B cell (primary cell): Measurements from ENCODE around the gene PPP1R26. TPM values are rescaled to one million over a fixed set of nuclear protein-coding genes. Genes with fewer than 3 reads are reported as not detected.

ENCODE experiments used
- ATAC-seq: fragments of 200-7000 bp; cut with Tn5 transposase; one replicate; pipeline ENCODE4 v1.10.0; 2021; ENCODE audit warnings: low read depth, mild to moderate bottlenecking, moderate number of reproducible peaks, moderate library complexity
- CTCF ChIA-PET: fragments of 350-600 bp; sonication (Branson Sonifier 250); formaldehyde crosslinking; loops from one replicate; lab custom pipeline; 2021; ENCODE audit warnings: antibody characterized with exemption, inconsistent platforms; lab: Charles Lee
- POLR2A ChIA-PET: fragments of 350-600 bp; sonication (Branson Sonifier 250); formaldehyde crosslinking; loops from one replicate; lab custom pipeline; 2021; ENCODE audit warnings: antibody characterized with exemption; lab: Charles Lee
- DNase-seq: peaks from one replicate; pipeline ENCODE4 v3.0.0; 2013
- H2AFZ ChIP-seq: 2 replicates; pipeline ENCODE4 v1.6.1; 2012; ENCODE audit warnings: mild to moderate bottlenecking, low read depth, low read length; ENCODE audit not compliant: insufficient read depth, poor library complexity, severe bottlenecking
- H3K27ac ChIP-seq, 2 donors: 1 replicate in 1 of 2; 2 replicates in 1 of 2; pipeline ENCODE4 v1.5.1; 2012 to 2013; ENCODE audit warnings: low read length in 2 of 2, mild to moderate bottlenecking in 2 of 2, moderate library complexity in 1 of 2
- H3K27me3 ChIP-seq, 4 experiments: fragments of 200-600 bp in 1 of 4; sonication (generic) in 1 of 4; replicated peaks in 1 of 4; 1 replicate in 2 of 4; 2 replicates in 2 of 4; pipeline versions ENCODE4 v1.6.1 to v1.7.0; 2013 to 2016; ENCODE audit warnings: low read length in 3 of 4, mild to moderate bottlenecking in 2 of 4, mixed read lengths in 1 of 4, moderate library complexity in 1 of 4; ENCODE audit not compliant: insufficient read depth in 4 of 4, control insufficient read depth in 3 of 4; ENCODE audit errors: control extremely low read depth in 1 of 4
- H3K36me3 ChIP-seq, 2 experiments: replicated peaks in 1 of 2; 1 replicate in 1 of 2; 2 replicates in 1 of 2; pipeline versions ENCODE4 v1.6.1 to v1.7.1; 2013; ENCODE audit warnings: low read length in 1 of 2; ENCODE audit not compliant: insufficient read depth in 2 of 2, control insufficient read depth in 1 of 2; ENCODE audit errors: control extremely low read depth in 1 of 2, extremely low read depth in 1 of 2
- H3K4me1 ChIP-seq, 2 donors: fragments of 200-600 bp in 1 of 2; sonication (generic) in 1 of 2; 1 replicate in 1 of 2; 2 replicates in 1 of 2; pipeline versions ENCODE4 v1.5.1 to v1.6.1; 2013 to 2017; ENCODE audit warnings: low read length in 2 of 2; ENCODE audit not compliant: control insufficient read depth in 2 of 2, insufficient read depth in 2 of 2
- H3K4me2 ChIP-seq: replicated peaks from 2 replicates; pipeline ENCODE3; 2012; ENCODE audit warnings: mild to moderate bottlenecking, low read depth, low read length; ENCODE audit not compliant: poor library complexity, severe bottlenecking
- H3K4me3 ChIP-seq, 5 experiments: fragments of 200-600 bp in 1 of 5; sonication (generic) in 1 of 5; 1 replicate in 3 of 5; 2 replicates in 2 of 5; pipeline versions ENCODE4 v1.5.1 to v1.7.0; 2011 to 2016; ENCODE audit warnings: low read length in 4 of 5, mild to moderate bottlenecking in 4 of 5, low read depth in 2 of 5, control low read depth in 1 of 5, moderate library complexity in 1 of 5; ENCODE audit not compliant: insufficient read depth in 1 of 5; ENCODE audit errors: control extremely low read depth in 1 of 5, extremely low read depth in 1 of 5
- H3K79me2 ChIP-seq: fragments of 200-600 bp; sonication (generic); one replicate; pipeline ENCODE4 v1.6.0; 2016; ENCODE audit warnings: low read length; ENCODE audit not compliant: control insufficient read depth, insufficient read depth
- H3K9ac ChIP-seq: fragments of 200-600 bp; sonication (generic); 2 replicates; pipeline ENCODE4 v1.6.1; 2017; ENCODE audit warnings: mild to moderate bottlenecking, low read length, moderate library complexity
- H3K9me3 ChIP-seq, 3 donors: one replicate each; pipeline versions ENCODE4 v1.6.1 to v1.7.1; 2013; ENCODE audit warnings: low read length in 2 of 3; ENCODE audit not compliant: control insufficient read depth in 2 of 3, insufficient read depth in 1 of 3; ENCODE audit errors: control extremely low read depth in 1 of 3
- H4K20me1 ChIP-seq: 2 replicates; pipeline ENCODE4 v1.6.0; 2012; ENCODE audit warnings: mild to moderate bottlenecking, low read length; ENCODE audit not compliant: insufficient read depth, control insufficient read depth, poor library complexity, severe bottlenecking
- H3K27ac Mint-ChIP-seq: one replicate; pipeline ENCODE4 v1.8.0; 2021; ENCODE audit warnings: mixed read lengths
- H3K27me3 Mint-ChIP-seq: one replicate; pipeline ENCODE4 v1.8.0; 2021; ENCODE audit warnings: mixed read lengths
- H3K4me1 Mint-ChIP-seq: one replicate; pipeline ENCODE4 v1.8.0; 2021; ENCODE audit warnings: mixed read lengths
- H3K4me3 Mint-ChIP-seq: one replicate; pipeline ENCODE4 v1.8.0; 2021; ENCODE audit warnings: mixed read lengths
- H3K9me3 Mint-ChIP-seq: one replicate; pipeline ENCODE4 v1.8.0; 2022; ENCODE audit warnings: mixed read lengths; ENCODE audit not compliant: insufficient read depth
- EZH2 ChIP-seq: IDR thresholded peaks from 2 replicates; pipeline ENCODE4 v1.6.1; 2012; ENCODE audit warnings: borderline replicate concordance, low read depth, mild to moderate bottlenecking, moderate library complexity, low read length; ENCODE audit not compliant: insufficient read depth, poor library complexity, severe bottlenecking
- WGBS: methylation state at CpG from one replicate; pipeline ENCODE4 v1.1.5; 2013; ENCODE audit warnings: missing lambda C conversion rate; ENCODE audit not compliant: insufficient coverage; 5-methylcytosine and 5-hydroxymethylcytosine counted together
- intact Hi-C: fragments of 100-400 bp; cut with micrococcal nuclease; formaldehyde crosslinking; loops from one replicate; pipeline ENCODE4 v1.10.0; 2022
- polyA plus RNA-seq: library from polyadenylated mRNA; depleted of rRNA; stranded (reverse); fragments of >200 nt; gene quantifications from 2 replicates; pipeline ENCODE4 v1.2.3, GENCODE V29; 2012
- total RNA-seq, 2 donors: library from RNA; stranded (reverse); fragments of 120-200 nt in 1 of 2; gene quantifications; 1 replicate in 1 of 2; 2 replicates in 1 of 2; pipeline versions ENCODE4 v1.2.3 to v1.2.4, GENCODE V29; 2013 to 2022
- TF ChIP-seq, protein P1 (sequence below): fragments of 200-600 bp; IDR thresholded peaks from one replicate; pipeline ENCODE4 v1.8.0; 2022; ENCODE audit warnings: antibody characterized with exemption, mild to moderate bottlenecking

Gene PPP1R26
- total and polyA plus RNA-seq, 2 donors (not counting 1 experiment from before 2014, with no cell fraction given), result 1.9 to 7.8 TPM

DNA sequence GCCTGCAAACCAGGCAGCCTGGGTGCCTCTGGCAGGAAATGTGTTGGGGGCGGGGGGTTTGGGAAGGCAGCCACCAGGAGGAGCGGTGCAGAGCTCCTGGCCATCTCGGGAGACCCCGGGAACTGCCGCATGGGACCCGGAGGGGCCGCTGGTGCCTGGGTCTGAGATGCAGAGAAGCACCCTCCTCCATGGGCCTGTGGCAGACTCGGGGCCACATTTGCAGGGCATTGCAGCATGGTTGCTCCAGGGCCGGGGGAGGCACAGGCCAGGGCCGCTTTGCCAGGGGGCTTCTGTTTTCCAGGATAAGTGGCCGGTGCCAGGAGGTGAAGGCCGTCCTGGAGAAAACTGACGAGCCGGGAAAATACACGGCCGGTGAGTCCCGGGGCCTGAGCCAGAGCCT lies 43.3 kb downstream of the PPP1R26 start:
- H3K27ac ChIP-seq, result no peak overlapping the region
- no peaks in the 10 kb centered on the region for H3K79me2 ChIP-seq
- no peaks in the 10 kb centered on the region for H3K4me1 Mint-ChIP-seq
- no peaks in the 10 kb centered on the region for H3K36me3 ChIP-seq
- H3K4me1 ChIP-seq, result no peaks in the 10 kb centered on the region
- DNase-seq (no peak), ATAC-seq (no peak)
- H2AFZ ChIP-seq, result no peak overlapping the region
- CTCF ChIA-PET, result no interaction called here
- 74% methylated on average over 17 of the region's 17 CpGs for WGBS
- no peak overlapping the region for H3K4me3 ChIP-seq
- H4K20me1 ChIP-seq, result no peaks in the 10 kb centered on the region
- H3K9ac ChIP-seq, result no peak overlapping the region
- no peaks in the 10 kb centered on the region for H3K9me3 Mint-ChIP-seq
- POLR2A ChIA-PET, result no interaction called here
- H3K27ac Mint-ChIP-seq, result no peak overlapping the region
- H3K9me3 ChIP-seq, result peaks cover 0 to 8% (median 0%) of the 10 kb centered on the region in 3 donors
- no peak overlapping the region for H3K4me2 ChIP-seq
- H3K27me3 Mint-ChIP-seq, result peaks cover 7% of the 10 kb centered on the region
- no peaks in the 10 kb centered on the region for H3K27me3 ChIP-seq
- intact Hi-C loops, result no loop called here
- TF ChIP-seq, protein P1, sequence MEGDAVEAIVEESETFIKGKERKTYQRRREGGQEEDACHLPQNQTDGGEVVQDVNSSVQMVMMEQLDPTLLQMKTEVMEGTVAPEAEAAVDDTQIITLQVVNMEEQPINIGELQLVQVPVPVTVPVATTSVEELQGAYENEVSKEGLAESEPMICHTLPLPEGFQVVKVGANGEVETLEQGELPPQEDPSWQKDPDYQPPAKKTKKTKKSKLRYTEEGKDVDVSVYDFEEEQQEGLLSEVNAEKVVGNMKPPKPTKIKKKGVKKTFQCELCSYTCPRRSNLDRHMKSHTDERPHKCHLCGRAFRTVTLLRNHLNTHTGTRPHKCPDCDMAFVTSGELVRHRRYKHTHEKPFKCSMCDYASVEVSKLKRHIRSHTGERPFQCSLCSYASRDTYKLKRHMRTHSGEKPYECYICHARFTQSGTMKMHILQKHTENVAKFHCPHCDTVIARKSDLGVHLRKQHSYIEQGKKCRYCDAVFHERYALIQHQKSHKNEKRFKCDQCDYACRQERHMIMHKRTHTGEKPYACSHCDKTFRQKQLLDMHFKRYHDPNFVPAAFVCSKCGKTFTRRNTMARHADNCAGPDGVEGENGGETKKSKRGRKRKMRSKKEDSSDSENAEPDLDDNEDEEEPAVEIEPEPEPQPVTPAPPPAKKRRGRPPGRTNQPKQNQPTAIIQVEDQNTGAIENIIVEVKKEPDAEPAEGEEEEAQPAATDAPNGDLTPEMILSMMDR, result no peak
- no peak for TF ChIP-seq EZH2
- no peak overlapping the region for H3K4me3 Mint-ChIP-seq

GRCh38 chr9:135523521-135524129 lies 44.0 kb downstream of the PPP1R26 start:
- H4K20me1 ChIP-seq, result no peaks in the 10 kb centered on the region
- no peaks in the 10 kb centered on the region for H3K36me3 ChIP-seq
- no peak overlapping the region for H2AFZ ChIP-seq
- no peak for DNase-seq
- H3K4me2 ChIP-seq, result no peak overlapping the region
- no peak for TF ChIP-seq EZH2
- TF ChIP-seq, protein P1, result no peak
- H3K79me2 ChIP-seq, result no peaks in the 10 kb centered on the region
- CTCF ChIA-PET, result no interaction called here
- H3K27me3 ChIP-seq, result no peaks in the 10 kb centered on the region
- no peaks in the 10 kb centered on the region for H3K4me1 ChIP-seq
- intact Hi-C loops, result no loop called here
- Mint-ChIP-seq H3K9me3 (no peaks in the 10 kb centered on the region), H3K27me3 (peaks cover 4% of the 10 kb centered on the region), H3K4me3 (no peak overlapping the region), H3K27ac (no peak overlapping the region), H3K4me1 (no peaks in the 10 kb centered on the region)
- no peak overlapping the region for H3K27ac ChIP-seq
- no peak overlapping the region for H3K9ac ChIP-seq
- POLR2A ChIA-PET, result no interaction called here
- H3K9me3 ChIP-seq, result peaks cover 0 to 8% (median 0%) of the 10 kb centered on the region in 3 donors
- H3K4me3 ChIP-seq, result no peak overlapping the region
- 86% methylated on average over 19 of the region's 21 CpGs for WGBS
- ATAC-seq, result no peak
